WERI-Rb-1 (cell line): Measurements from ENCODE around the gene TMIGD1.

Experiments
- DNase-seq: peaks from one replicate; pipeline ENCODE4 v3.0.0-alpha.2; 2020
- H3K27ac ChIP-seq: fragments of 250-450 bp; sonication (Bioruptor Pico); 2 replicates; pipeline ENCODE4 v1.5.1; 2020; ENCODE audit warnings: mild to moderate bottlenecking, moderate library complexity
- H3K27me3 ChIP-seq: fragments of 250-450 bp; sonication (Bioruptor Pico); 2 replicates; pipeline ENCODE4 v1.5.1; 2021; ENCODE audit warnings: mild to moderate bottlenecking, low read depth, moderate library complexity; ENCODE audit not compliant: insufficient read depth, severe bottlenecking
- H3K36me3 ChIP-seq: fragments of 250-450 bp; sonication (Bioruptor Pico); 2 replicates; pipeline ENCODE4 v1.5.1; 2020; ENCODE audit warnings: mild to moderate bottlenecking, moderate library complexity
- H3K4me3 ChIP-seq: 2 replicates; pipeline ENCODE4 v1.5.1; 2011; ENCODE audit warnings: low read depth, mild to moderate bottlenecking, control low read depth, low read length
- H3K9me3 ChIP-seq: fragments of 250-450 bp; sonication (Bioruptor Pico); 2 replicates; pipeline ENCODE4 v1.5.1; 2021; ENCODE audit warnings: mild to moderate bottlenecking, moderate library complexity; ENCODE audit not compliant: severe bottlenecking
- TF ChIP-seq, protein P1 (sequence below): IDR thresholded peaks from 2 replicates; pipeline ENCODE4 v1.5.1; 2011; ENCODE audit warnings: low read depth, mild to moderate bottlenecking, control low read depth, inconsistent platforms, low read length

The TMIGD1 gene

DNA sequence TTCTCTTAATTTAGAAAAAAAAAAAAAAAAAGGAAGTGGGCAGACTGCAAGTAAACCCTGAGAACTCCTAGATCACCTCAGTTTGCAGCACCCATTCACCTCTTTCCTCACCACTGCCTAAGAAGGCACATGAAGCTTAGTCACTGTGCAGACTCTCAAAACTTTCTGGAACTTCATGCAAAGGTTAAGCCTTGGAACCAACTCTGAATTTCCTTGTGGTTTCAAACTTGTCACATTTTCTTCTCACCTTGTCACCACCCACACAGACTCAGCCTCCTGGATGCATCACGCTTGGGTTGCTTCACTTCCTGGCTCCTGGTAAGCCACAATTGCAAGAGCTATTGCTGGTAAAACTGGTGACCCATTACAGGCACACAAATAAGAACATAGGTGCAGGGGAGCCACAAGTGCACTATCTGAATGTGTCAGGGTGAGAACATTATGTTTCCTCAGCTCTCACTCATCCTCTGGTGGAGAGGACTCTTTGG is 29.9 kb upstream of the TMIGD1 start:
- TF ChIP-seq, protein P1, sequence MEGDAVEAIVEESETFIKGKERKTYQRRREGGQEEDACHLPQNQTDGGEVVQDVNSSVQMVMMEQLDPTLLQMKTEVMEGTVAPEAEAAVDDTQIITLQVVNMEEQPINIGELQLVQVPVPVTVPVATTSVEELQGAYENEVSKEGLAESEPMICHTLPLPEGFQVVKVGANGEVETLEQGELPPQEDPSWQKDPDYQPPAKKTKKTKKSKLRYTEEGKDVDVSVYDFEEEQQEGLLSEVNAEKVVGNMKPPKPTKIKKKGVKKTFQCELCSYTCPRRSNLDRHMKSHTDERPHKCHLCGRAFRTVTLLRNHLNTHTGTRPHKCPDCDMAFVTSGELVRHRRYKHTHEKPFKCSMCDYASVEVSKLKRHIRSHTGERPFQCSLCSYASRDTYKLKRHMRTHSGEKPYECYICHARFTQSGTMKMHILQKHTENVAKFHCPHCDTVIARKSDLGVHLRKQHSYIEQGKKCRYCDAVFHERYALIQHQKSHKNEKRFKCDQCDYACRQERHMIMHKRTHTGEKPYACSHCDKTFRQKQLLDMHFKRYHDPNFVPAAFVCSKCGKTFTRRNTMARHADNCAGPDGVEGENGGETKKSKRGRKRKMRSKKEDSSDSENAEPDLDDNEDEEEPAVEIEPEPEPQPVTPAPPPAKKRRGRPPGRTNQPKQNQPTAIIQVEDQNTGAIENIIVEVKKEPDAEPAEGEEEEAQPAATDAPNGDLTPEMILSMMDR, result no peak
- DNase-seq, result no peak
- H3K27ac ChIP-seq, result no peak overlapping the region
- H3K27me3 ChIP-seq, result no peaks in the 10 kb centered on the region
- H3K4me3 ChIP-seq, result no peak overlapping the region
- H3K9me3 ChIP-seq, result peaks cover 8% of the 10 kb centered on the region
- H3K36me3 ChIP-seq, result no peaks in the 10 kb centered on the region

DNA sequence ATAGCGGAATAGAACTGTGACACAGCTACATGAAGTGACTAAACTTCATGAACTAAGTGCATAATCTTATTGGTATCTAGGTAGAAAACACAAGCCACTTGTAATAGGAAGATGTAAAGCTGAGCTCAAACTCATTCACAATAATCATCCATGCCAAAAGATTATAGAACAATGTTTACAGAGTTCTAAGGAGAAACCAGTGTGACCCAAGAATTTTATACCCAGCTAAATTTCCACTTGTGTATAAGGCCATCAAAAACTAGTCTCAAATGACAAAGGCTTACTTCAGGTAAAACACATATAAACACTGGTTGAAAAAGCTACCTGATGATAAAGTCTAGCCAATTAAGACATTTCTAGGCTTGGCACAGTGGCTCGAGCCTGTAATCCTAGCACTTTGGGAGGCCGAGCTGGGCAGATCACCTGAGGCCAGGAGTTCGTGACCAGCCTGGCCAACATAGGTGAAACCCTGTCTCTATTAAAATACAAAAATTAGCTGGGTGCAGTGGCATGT is 28.0 kb upstream of the TMIGD1 start:
- Histone ChIP-seq H3K27ac (no peak overlapping the region), H3K9me3 (peaks cover 8% of the 10 kb centered on the region), H3K36me3 (no peaks in the 10 kb centered on the region), H3K4me3 (no peak overlapping the region), H3K27me3 (no peaks in the 10 kb centered on the region)
- TF ChIP-seq, protein P1, result no peak
- DNase-seq, result no peak

DNA sequence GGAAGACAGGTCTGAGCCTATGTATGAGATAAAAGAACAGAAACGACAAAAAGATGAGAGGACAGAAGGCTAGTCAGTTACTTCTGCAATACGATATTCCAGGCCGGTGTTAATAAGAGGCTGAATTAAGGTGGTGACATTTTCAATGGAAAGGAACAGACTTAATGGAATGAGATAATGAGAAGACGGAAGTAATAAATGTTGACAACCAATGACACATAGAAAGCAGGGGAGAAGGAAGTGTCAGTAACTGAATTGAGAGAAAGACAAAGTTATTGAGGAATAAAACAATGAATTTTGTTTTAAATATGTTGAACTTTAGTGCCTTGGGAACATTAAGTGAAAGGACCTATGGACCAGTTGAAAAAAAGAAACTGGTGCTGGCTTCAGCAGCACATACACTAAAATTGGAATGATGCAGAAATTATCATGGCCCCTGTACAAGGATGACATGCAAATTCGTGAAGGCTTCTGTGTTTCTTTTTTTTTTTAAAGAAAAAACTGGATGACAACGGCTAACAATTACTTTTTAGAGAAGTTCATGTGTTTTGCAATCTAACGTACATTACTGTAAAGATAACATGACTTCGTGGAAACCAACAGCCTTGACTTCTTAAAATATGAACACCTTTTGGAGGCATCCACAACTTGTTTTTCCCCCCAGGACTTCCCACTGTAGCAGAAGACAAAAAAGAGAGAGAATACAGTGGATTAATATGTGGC is 26.4 kb upstream of the TMIGD1 start:
- Histone ChIP-seq H3K36me3 (no peaks in the 10 kb centered on the region), H3K4me3 (no peak overlapping the region), H3K27me3 (no peaks in the 10 kb centered on the region), H3K27ac (no peak overlapping the region), H3K9me3 (peaks cover 8% of the 10 kb centered on the region)
- no peak for DNase-seq
- TF ChIP-seq, protein P1, result no peak

DNA sequence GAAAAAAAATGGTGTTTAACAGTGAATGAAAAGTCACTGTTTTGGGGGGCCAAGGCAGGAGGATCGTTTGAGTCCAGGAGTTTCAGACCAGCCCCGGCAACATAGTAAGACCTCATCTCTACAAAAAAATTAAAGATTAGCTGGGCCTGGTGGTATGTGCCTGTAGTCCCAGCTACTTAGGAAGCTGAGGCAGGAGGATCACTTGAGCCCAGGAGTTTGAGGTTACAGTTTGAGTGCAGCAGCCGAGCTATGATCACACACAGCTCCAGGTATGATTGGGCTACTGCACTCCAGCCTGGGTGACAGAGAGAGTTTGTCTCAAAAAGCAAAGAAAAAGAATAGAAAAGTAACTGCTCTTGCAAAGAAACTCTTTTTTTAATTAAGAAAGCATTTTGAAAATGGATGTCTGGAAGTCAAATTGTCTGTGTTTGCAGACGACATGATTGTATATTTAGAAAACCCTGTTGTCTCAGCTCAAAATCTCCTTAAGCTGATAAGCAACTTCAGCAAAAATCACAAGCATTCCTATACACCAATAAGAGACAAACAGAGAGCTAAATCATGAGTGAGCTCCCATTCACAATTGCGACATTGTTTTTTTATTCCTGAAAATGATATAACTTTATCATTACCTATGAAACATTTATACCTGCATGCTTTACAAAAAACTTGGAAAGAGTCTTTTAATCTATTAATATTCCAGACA is 24.4 kb upstream of the TMIGD1 start:
- Histone ChIP-seq H3K4me3 (no peak overlapping the region), H3K9me3 (peaks cover 5% of the 10 kb centered on the region), H3K27me3 (no peaks in the 10 kb centered on the region), H3K36me3 (no peaks in the 10 kb centered on the region), H3K27ac (no peak overlapping the region)
- TF ChIP-seq, protein P1, result no peak
- no peak for DNase-seq

DNA sequence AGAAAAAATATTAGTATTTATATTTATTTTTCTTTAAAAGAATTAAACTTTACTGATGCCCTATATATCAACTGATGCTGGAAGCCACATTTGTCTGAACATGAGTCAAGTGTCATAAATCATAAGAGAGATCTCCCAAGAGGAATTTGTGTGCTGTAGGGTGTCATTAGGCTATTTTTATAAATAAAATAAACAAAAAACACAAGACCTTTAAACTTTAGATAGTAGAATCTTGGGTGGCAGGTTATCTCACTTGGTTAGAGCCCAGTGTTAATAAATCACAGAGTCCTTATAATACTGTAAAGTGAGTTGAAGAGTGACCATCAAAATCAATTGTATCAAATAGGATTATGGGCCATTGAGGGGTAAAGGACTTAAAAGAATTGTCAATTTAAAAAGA is 23.6 kb upstream of the TMIGD1 start:
- no peak for DNase-seq
- Histone ChIP-seq H3K36me3 (no peaks in the 10 kb centered on the region), H3K9me3 (peaks cover 5% of the 10 kb centered on the region), H3K27ac (no peak overlapping the region), H3K27me3 (no peaks in the 10 kb centered on the region), H3K4me3 (no peak overlapping the region)
- TF ChIP-seq, protein P1, result no peak
